Thoracic aorta (tissue), 2 donors: ENCODE results near the gene BRD3OS. TPM values are rescaled to one million over a fixed set of nuclear protein-coding genes. Genes with fewer than 3 reads are reported as not detected.

Experiments
- ATAC-seq: fragments of 150-250 bp; one replicate; pipeline ENCODE4 v1.8.0; 2017; ENCODE audit warnings: low read depth; ENCODE audit not compliant: insufficient number of reproducible peaks, low FRiP score
- DNase-seq: peaks from one replicate; pipeline ENCODE4 v3.0.0-alpha.2; 2020; ENCODE audit warnings: low spot score
- H3K27ac ChIP-seq, 2 donors: fragments of 200-600 bp; sonication (generic); 1 replicate in 1 of 2; 2 replicates in 1 of 2; pipeline ENCODE4 v1.5.1; 2016; ENCODE audit warnings: mild to moderate bottlenecking in 2 of 2, moderate library complexity in 2 of 2
- H3K27me3 ChIP-seq: fragments of 200-600 bp; sonication (generic); replicated peaks from 2 replicates; pipeline ENCODE4 v1.6.0; 2016; ENCODE audit warnings: mild to moderate bottlenecking; ENCODE audit not compliant: insufficient read depth
- H3K36me3 ChIP-seq: fragments of 200-600 bp; sonication (generic); one replicate; pipeline ENCODE4 v1.5.1; 2016
- H3K4me1 ChIP-seq, 2 donors: fragments of 200-600 bp; sonication (generic); 1 replicate in 1 of 2; 2 replicates in 1 of 2; pipeline versions ENCODE4 v1.5.1 to v1.6.0; 2016; ENCODE audit warnings: low read depth in 2 of 2, mild to moderate bottlenecking in 1 of 2; ENCODE audit not compliant: control insufficient read depth in 1 of 2
- H3K4me3 ChIP-seq: fragments of 200-600 bp; sonication (generic); 2 replicates; pipeline ENCODE4 v1.5.1; 2016; ENCODE audit warnings: mild to moderate bottlenecking
- H3K9me3 ChIP-seq: fragments of 200-600 bp; sonication (generic); 2 replicates; pipeline ENCODE4 v1.5.1; 2016
- CTCF ChIP-seq: fragments of 200-600 bp; sonication (generic); IDR thresholded peaks from one replicate; pipeline ENCODE4 v1.5.1; 2019; ENCODE audit warnings: antibody characterized with exemption
- total RNA-seq, 2 donors: library from RNA; depleted of rRNA; stranded (reverse); fragments of >200 nt; gene quantifications; one replicate each; pipeline versions ENCODE4 v1.1.0 to v1.2.3, GENCODE V29; 2016

Gene BRD3OS
- total RNA-seq, 2 donors from 2014 or later, result 8.8 to 14.6 TPM

DNA sequence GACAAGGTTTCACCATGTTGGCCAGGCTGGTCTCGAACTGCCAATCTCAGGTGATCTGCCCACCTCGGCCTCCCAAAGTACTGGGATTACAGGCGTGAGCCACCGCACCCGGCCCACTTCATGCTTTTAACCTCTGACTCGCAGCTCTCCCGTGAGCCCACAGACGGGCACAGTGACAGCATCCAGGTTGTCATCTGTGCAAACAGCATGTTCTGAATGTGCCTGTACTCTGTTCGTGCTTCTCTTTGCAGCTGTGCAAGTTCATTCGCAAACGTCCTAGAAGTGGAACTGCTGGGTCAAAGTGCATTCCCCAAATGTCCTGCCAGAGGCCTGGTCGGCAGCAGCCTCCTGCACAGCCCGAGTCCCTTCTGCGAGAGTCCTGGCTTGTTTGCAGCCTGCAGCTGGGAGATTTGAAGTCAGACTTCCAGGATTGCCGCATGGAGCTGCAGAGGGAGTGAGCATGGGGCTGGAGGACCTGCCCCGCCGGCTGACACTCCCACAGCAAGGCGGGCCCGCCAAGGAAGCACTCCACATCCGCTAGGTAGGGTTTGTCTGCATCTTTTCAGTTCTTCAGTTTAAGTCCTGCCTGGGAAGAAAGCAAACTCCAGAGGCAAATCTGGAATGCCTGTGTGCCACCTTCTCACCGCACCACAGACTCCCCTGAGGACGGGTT lies 3.4 kb downstream of the BRD3OS start:
- Histone ChIP-seq H3K27ac (no peak overlapping the region), H3K9me3 (no peaks in the 10 kb centered on the region), H3K4me1 (peaks cover 10 to 11% of the 10 kb centered on the region in 2 donors), H3K4me3 (no peak overlapping the region), H3K27me3 (no peaks in the 10 kb centered on the region), H3K36me3 (peaks cover 16% of the 10 kb centered on the region)
- DNase-seq (no peak), ATAC-seq (no peak)
- no peak for TF ChIP-seq CTCF

DNA sequence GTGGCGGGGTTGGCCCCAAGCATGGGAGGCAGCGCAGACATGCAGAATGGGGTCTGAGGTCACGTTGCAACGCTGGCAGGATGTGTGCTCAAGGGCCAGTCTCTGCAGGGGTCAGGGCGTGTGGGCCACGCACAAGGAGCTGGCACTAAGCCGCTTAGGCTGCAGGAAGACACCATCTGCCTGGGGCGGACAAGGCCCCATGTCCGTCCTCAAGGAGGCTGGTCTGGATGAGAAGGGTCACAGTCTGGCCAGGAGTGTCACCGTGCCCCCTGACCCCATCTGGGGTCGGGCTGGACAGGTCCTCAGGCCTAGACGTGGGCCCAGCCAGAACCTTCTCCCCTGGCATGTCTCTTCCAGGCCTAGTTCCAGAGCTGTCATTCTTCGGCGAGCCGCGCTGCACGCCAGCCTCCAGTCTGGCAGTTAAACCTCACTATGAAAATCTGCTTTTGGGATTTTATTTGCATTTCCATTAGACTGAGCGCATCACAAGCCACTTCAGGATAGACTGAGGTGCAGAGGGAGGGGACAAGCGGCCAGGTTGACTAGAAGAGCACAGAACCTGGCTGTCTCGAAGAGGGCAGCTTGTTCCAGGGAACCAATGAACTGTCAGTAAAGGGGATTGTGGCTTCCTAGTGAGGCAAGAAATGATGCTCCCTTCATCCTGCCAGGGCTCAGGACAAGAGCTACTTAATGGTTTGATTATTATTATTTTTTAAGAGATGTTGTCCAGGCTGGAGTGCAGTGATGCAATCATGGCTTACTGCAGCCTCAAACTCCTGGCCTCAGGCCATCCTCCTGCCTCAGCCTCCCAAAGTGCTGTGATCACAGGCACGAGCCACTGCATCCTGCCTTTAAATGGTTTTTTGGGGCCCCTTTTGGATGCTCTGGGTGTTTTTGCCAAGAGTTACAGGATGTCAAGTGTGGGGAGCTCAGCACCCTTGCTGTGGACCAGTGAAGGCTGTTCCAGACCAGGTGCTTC lies 4.3 kb downstream of the BRD3OS start:
- H3K9me3 ChIP-seq, result no peaks in the 10 kb centered on the region
- peaks cover 24% of the 10 kb centered on the region for H3K36me3 ChIP-seq
- no peak overlapping the region for H3K4me3 ChIP-seq
- no peak for TF ChIP-seq CTCF
- no peak for ATAC-seq
- peaks cover 10 to 11% of the 10 kb centered on the region in 2 donors for H3K4me1 ChIP-seq
- H3K27ac ChIP-seq, result no peak overlapping the region
- H3K27me3 ChIP-seq, result no peaks in the 10 kb centered on the region
- no peak for DNase-seq

- Histone ChIP-seq H3K9me3 (no peaks in the 10 kb centered on the region), H3K27me3 (no peaks in the 10 kb centered on the region), H3K4me1 (peaks cover 7 to 8% of the 10 kb centered on the region in 2 donors), H3K4me3 (no peak overlapping the region), H3K36me3 (peaks cover 38% of the 10 kb centered on the region), H3K27ac (no peak overlapping the region)
- no peak for ATAC-seq
- DNase-seq, result no peak
- TF ChIP-seq CTCF, result no peak
Measured at GRCh38 chr9:134030821-134031470, 5.7 kb downstream of the BRD3OS start.

DNA sequence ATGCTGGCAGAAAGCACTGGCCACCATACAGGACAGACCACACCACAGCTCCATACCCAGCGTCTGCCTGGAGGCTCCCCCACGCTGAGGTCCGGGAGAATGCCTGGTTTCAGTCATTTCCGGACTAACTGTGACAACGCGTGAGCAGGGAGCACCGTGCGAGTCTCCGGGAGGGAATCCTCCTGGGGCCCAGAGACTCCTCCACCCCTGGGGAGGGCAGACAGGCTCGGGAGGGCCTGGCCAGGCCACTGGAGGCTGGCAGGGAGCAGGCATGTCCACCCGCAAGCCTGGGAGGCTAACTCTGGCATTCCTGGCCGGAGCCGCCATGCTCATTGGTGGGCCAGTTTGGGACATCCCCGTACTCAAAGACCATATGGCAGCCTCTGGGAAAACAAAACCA lies 6.5 kb downstream of the BRD3OS start:
- Histone ChIP-seq H3K9me3 (no peaks in the 10 kb centered on the region), H3K4me1 (no peaks in the 10 kb centered on the region), H3K27me3 (no peaks in the 10 kb centered on the region), H3K27ac (no peak overlapping the region), H3K4me3 (no peak overlapping the region), H3K36me3 (peaks cover 47% of the 10 kb centered on the region)
- ATAC-seq (no peak), DNase-seq (no peak)
- no peak for TF ChIP-seq CTCF
